ENCODE results near the gene ZNF646. TPM values are rescaled to one million over a fixed set of nuclear protein-coding genes. Genes with fewer than 3 reads are reported as not detected.

The ZNF646 gene
- total and polyA plus RNA-seq, 2 of the 13 experiments (the other 11 are each of a cell fraction or from before 2014, with no cell fraction given), result 3.4 to 10.9 TPM

DNA sequence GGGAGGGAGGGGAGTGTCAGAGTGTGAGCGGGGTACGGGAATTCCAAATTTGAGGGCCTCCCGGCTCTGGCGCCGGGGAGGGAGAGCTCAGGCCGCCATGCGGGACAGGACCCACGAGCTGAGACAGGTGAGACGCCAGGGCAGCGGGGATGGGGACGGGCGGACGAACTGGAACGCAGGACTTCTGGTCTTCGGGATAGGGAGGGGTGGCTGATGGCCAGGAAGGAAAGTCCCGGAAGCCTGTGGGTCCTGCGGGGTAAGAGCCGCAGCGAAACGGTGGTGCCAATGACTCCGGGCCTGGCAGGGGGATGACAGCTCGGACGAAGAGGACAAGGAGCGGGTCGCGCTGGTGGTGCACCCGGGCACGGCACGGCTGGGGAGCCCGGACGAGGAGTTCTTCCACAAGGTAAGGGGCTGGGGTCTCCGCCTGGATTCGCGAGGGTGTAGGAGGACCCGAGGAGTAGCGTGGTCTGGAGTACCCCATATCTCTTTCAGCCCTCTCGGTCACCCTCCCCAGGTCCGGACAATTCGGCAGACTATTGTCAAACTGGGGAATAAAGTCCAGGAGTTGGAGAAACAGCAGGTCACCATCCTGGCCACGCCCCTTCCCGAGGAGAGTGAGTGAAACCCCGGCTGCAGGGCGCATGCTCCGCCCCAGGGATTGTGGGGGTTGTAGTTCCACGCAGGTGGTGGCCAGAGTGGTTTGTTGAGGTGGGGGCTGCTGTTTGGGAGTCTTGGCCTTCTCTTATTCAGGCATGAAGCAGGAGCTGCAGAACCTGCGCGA lies 40.3 kb upstream of the ZNF646 start (continued):
- TF ChIP-seq, protein P1, sequence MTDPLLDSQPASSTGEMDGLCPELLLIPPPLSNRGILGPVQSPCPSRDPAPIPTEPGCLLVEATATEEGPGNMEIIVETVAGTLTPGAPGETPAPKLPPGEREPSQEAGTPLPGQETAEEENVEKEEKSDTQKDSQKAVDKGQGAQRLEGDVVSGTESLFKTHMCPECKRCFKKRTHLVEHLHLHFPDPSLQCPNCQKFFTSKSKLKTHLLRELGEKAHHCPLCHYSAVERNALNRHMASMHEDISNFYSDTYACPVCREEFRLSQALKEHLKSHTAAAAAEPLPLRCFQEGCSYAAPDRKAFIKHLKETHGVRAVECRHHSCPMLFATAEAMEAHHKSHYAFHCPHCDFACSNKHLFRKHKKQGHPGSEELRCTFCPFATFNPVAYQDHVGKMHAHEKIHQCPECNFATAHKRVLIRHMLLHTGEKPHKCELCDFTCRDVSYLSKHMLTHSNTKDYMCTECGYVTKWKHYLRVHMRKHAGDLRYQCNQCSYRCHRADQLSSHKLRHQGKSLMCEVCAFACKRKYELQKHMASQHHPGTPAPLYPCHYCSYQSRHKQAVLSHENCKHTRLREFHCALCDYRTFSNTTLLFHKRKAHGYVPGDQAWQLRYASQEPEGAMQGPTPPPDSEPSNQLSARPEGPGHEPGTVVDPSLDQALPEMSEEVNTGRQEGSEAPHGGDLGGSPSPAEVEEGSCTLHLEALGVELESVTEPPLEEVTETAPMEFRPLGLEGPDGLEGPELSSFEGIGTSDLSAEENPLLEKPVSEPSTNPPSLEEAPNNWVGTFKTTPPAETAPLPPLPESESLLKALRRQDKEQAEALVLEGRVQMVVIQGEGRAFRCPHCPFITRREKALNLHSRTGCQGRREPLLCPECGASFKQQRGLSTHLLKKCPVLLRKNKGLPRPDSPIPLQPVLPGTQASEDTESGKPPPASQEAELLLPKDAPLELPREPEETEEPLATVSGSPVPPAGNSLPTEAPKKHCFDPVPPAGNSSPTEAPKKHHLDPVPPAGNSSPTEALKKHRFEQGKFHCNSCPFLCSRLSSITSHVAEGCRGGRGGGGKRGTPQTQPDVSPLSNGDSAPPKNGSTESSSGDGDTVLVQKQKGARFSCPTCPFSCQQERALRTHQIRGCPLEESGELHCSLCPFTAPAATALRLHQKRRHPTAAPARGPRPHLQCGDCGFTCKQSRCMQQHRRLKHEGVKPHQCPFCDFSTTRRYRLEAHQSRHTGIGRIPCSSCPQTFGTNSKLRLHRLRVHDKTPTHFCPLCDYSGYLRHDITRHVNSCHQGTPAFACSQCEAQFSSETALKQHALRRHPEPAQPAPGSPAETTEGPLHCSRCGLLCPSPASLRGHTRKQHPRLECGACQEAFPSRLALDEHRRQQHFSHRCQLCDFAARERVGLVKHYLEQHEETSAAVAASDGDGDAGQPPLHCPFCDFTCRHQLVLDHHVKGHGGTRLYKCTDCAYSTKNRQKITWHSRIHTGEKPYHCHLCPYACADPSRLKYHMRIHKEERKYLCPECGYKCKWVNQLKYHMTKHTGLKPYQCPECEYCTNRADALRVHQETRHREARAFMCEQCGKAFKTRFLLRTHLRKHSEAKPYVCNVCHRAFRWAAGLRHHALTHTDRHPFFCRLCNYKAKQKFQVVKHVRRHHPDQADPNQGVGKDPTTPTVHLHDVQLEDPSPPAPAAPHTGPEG (CRISPR knock-in tag; IDR thresholded peaks at IDR 0.05), result peak; percentile 68; the same call in 1 of the 2 replicates
- TF ChIP-seq ZFAT (CRISPR knock-in tag; conservative IDR thresholded peaks at IDR 0.05) (no peak), ZNF792 (CRISPR knock-in tag; IDR thresholded peaks at IDR 0.05) (peak; percentile 73; the same call in 1 of the 2 replicates), ZKSCAN8 (CRISPR knock-in tag; IDR thresholded peaks at IDR 0.05; ENCODE audit: borderline replicate concordance) (no peak), GFI1 (CRISPR knock-in tag; IDR thresholded peaks at IDR 0.05; ENCODE audit: borderline replicate concordance) (0 out of 2 replicates have a peak, but pooled peaks have one; percentile 36), ZNF260 (CRISPR knock-in tag; IDR thresholded peaks at IDR 0.05; ENCODE audit: borderline replicate concordance, low read depth) (no peak), ELF4 (CRISPR knock-in tag; IDR thresholded peaks at IDR 0.05; ENCODE audit: borderline replicate concordance) (no peak), ZNF441 (CRISPR knock-in tag; IDR thresholded peaks at IDR 0.05; ENCODE audit: borderline replicate concordance) (peak; percentile 87; the same call in 1 of the 2 replicates), SALL2 (CRISPR knock-in tag; IDR thresholded peaks at IDR 0.05) (peak; percentile 92), ZFP62 (CRISPR knock-in tag; IDR thresholded peaks at IDR 0.05) (no peak), MAF1 (CRISPR knock-in tag; IDR thresholded peaks at IDR 0.05; ENCODE audit: borderline replicate concordance) (no peak), KMT2A (CRISPR knock-in tag; IDR thresholded peaks at IDR 0.05) (no peak), ZNF766 (CRISPR knock-in tag; IDR thresholded peaks at IDR 0.05; ENCODE audit: borderline replicate concordance) (no peak), TARDBP (CRISPR knock-in tag; IDR thresholded peaks at IDR 0.05) (no peak), ZNF446 (CRISPR knock-in tag; IDR thresholded peaks at IDR 0.05) (peak; percentile 67; the same call in 1 of the 2 replicates), SATB2 (CRISPR knock-in tag; IDR thresholded peaks at IDR 0.05) (no peak), SETDB1 (CRISPR knock-in tag; IDR thresholded peaks at IDR 0.05; ENCODE audit: borderline replicate concordance) (no peak)
- TF ChIP-seq, protein P2, sequence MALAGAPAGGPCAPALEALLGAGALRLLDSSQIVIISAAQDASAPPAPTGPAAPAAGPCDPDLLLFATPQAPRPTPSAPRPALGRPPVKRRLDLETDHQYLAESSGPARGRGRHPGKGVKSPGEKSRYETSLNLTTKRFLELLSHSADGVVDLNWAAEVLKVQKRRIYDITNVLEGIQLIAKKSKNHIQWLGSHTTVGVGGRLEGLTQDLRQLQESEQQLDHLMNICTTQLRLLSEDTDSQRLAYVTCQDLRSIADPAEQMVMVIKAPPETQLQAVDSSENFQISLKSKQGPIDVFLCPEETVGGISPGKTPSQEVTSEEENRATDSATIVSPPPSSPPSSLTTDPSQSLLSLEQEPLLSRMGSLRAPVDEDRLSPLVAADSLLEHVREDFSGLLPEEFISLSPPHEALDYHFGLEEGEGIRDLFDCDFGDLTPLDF (CRISPR knock-in tag; IDR thresholded peaks at IDR 0.05), result no peak; the same call in 1 of the 2 replicates
- TF ChIP-seq, protein P3, sequence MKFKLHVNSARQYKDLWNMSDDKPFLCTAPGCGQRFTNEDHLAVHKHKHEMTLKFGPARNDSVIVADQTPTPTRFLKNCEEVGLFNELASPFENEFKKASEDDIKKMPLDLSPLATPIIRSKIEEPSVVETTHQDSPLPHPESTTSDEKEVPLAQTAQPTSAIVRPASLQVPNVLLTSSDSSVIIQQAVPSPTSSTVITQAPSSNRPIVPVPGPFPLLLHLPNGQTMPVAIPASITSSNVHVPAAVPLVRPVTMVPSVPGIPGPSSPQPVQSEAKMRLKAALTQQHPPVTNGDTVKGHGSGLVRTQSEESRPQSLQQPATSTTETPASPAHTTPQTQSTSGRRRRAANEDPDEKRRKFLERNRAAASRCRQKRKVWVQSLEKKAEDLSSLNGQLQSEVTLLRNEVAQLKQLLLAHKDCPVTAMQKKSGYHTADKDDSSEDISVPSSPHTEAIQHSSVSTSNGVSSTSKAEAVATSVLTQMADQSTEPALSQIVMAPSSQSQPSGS (CRISPR knock-in tag; IDR thresholded peaks at IDR 0.05), result no peak
- TF ChIP-seq, protein P4, sequence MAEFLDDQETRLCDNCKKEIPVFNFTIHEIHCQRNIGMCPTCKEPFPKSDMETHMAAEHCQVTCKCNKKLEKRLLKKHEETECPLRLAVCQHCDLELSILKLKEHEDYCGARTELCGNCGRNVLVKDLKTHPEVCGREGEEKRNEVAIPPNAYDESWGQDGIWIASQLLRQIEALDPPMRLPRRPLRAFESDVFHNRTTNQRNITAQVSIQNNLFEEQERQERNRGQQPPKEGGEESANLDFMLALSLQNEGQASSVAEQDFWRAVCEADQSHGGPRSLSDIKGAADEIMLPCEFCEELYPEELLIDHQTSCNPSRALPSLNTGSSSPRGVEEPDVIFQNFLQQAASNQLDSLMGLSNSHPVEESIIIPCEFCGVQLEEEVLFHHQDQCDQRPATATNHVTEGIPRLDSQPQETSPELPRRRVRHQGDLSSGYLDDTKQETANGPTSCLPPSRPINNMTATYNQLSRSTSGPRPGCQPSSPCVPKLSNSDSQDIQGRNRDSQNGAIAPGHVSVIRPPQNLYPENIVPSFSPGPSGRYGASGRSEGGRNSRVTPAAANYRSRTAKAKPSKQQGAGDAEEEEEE (CRISPR knock-in tag; IDR thresholded peaks at IDR 0.05; ENCODE audit: borderline replicate concordance), result no peak
